Keratinocyte (primary cell): Measurements from ENCODE around the gene TANGO2. TPM values are rescaled to one million over a fixed set of nuclear protein-coding genes. Genes with fewer than 3 reads are reported as not detected.

Experiments
- DNase-seq: peaks from one replicate; pipeline ENCODE4 v3.0.0-alpha.2; 2011; ENCODE audit warnings: low read depth, missing footprints, low spot score
- FAIRE-seq: peaks from 2 replicates; lab custom pipeline; 2011; peaks lifted over from hg19 to GRCh38; lab: Jason Lieb, UNC
- H2AFZ ChIP-seq: 2 replicates; pipeline ENCODE4 v1.6.0; 2012; ENCODE audit warnings: low read length, control low read depth, inconsistent platforms; ENCODE audit not compliant: control insufficient read depth
- H3K27ac ChIP-seq: 2 replicates; pipeline ENCODE4 v1.5.1; 2011; ENCODE audit warnings: low read length; ENCODE audit not compliant: control insufficient read depth, insufficient read depth
- H3K27me3 ChIP-seq: 3 replicates; pipeline ENCODE4 v1.6.0; 2011; ENCODE audit warnings: low read length; ENCODE audit not compliant: control insufficient read depth, insufficient read depth; ENCODE audit errors: extremely low read depth
- H3K36me3 ChIP-seq, 2 experiments: 2 replicates in 1 of 2; 3 replicates in 1 of 2; pipeline ENCODE4 v1.5.1; 2011; ENCODE audit warnings: low read length in 2 of 2, mild to moderate bottlenecking in 1 of 2; ENCODE audit not compliant: control insufficient read depth in 2 of 2, insufficient read depth in 2 of 2; ENCODE audit errors: extremely low read depth in 1 of 2
- H3K4me1 ChIP-seq: 3 replicates; pipeline ENCODE4 v1.5.1; 2011; ENCODE audit warnings: low read length; ENCODE audit not compliant: control insufficient read depth, insufficient read depth; ENCODE audit errors: extremely low read depth
- H3K4me2 ChIP-seq: 3 replicates; pipeline ENCODE4 v1.6.0; 2011; ENCODE audit warnings: low read depth, low read length; ENCODE audit not compliant: control insufficient read depth, insufficient read depth; ENCODE audit errors: extremely low read depth
- H3K4me3 ChIP-seq, 3 experiments: fragments of 200-600 bp in 1 of 3; sonication (generic) in 1 of 3; 2 replicates in 2 of 3; 3 replicates in 1 of 3; pipeline ENCODE4 v1.5.1; 2011 to 2016; ENCODE audit warnings: low read length in 3 of 3, mild to moderate bottlenecking in 3 of 3, control low read depth in 2 of 3, inconsistent platforms in 1 of 3, low read depth in 1 of 3, mixed read lengths in 1 of 3, mixed run types in 1 of 3, moderate library complexity in 1 of 3; ENCODE audit not compliant: control insufficient read depth in 2 of 3, insufficient read depth in 2 of 3; ENCODE audit errors: extremely low read depth in 1 of 3
- H3K79me2 ChIP-seq: 2 replicates; pipeline ENCODE4 v1.6.0; 2012; ENCODE audit warnings: low read length; ENCODE audit not compliant: control insufficient read depth, insufficient read depth
- H3K9ac ChIP-seq: 3 replicates; pipeline ENCODE4 v1.6.0; 2011; ENCODE audit warnings: low read length; ENCODE audit not compliant: control insufficient read depth, insufficient read depth; ENCODE audit errors: extremely low read depth
- H3K9me1 ChIP-seq: 3 replicates; pipeline ENCODE4 v1.6.0; 2011; ENCODE audit warnings: low read length; ENCODE audit not compliant: control insufficient read depth, insufficient read depth; ENCODE audit errors: extremely low read depth
- H3K9me3 ChIP-seq: 2 replicates; pipeline ENCODE4 v1.5.1; 2012; ENCODE audit warnings: low read depth, low read length; ENCODE audit not compliant: control insufficient read depth
- H4K20me1 ChIP-seq: 3 replicates; pipeline ENCODE4 v1.6.0; 2011; ENCODE audit warnings: low read length; ENCODE audit not compliant: control insufficient read depth, insufficient read depth; ENCODE audit errors: extremely low read depth
- EZH2 ChIP-seq: IDR thresholded peaks from one replicate; pipeline ENCODE4 v1.6.1; 2012; ENCODE audit warnings: inconsistent platforms, mild to moderate bottlenecking, low read length, moderate library complexity
- dilution Hi-C: fragments of 300-500 bp; cut with MboI; formaldehyde crosslinking; loops from one replicate; pipeline ENCODE4 v1.7.0; 2020; ENCODE audit warnings: low sequenced_read_pairs; ENCODE audit not compliant: extremely low pct_ligation_motif_present
- polyA plus RNA-seq, 5 experiments: library from polyadenylated mRNA; depleted of rRNA in 3 of 5; stranded (reverse) in 3 of 5; stranded (forward) in 1 of 5; unstranded in 1 of 5; fragments of >200 nt; gene quantifications; 1 replicate in 1 of 5; 2 replicates in 3 of 5; 3 replicates in 1 of 5; pipeline versions ENCODE4 v1.2.1 to v1.2.3, GENCODE V29; 2011 to 2012; ENCODE audit warnings: missing spikeins in 2 of 5, low read depth in 1 of 5, low replicate concordance in 1 of 5
- TF ChIP-seq, protein P1 (sequence below), 3 experiments: IDR thresholded peaks in 1 of 3; conservative IDR thresholded peaks in 1 of 3; optimal IDR thresholded peaks in 1 of 3; 2 replicates in 2 of 3; 3 replicates in 1 of 3; pipeline versions ENCODE3 to v1.5.1; 2011; ENCODE audit warnings: low read length in 3 of 3, mild to moderate bottlenecking in 3 of 3, moderate library complexity in 2 of 3, control low read depth in 1 of 3, inconsistent platforms in 1 of 3; ENCODE audit not compliant: insufficient read depth in 2 of 3; ENCODE audit errors: extremely low read depth in 1 of 3

Gene TANGO2
- polyA plus RNA-seq, 1 donor (not counting 4 experiments of a cell fraction or from before 2014, with no cell fraction given), result 20.1 TPM

DNA sequence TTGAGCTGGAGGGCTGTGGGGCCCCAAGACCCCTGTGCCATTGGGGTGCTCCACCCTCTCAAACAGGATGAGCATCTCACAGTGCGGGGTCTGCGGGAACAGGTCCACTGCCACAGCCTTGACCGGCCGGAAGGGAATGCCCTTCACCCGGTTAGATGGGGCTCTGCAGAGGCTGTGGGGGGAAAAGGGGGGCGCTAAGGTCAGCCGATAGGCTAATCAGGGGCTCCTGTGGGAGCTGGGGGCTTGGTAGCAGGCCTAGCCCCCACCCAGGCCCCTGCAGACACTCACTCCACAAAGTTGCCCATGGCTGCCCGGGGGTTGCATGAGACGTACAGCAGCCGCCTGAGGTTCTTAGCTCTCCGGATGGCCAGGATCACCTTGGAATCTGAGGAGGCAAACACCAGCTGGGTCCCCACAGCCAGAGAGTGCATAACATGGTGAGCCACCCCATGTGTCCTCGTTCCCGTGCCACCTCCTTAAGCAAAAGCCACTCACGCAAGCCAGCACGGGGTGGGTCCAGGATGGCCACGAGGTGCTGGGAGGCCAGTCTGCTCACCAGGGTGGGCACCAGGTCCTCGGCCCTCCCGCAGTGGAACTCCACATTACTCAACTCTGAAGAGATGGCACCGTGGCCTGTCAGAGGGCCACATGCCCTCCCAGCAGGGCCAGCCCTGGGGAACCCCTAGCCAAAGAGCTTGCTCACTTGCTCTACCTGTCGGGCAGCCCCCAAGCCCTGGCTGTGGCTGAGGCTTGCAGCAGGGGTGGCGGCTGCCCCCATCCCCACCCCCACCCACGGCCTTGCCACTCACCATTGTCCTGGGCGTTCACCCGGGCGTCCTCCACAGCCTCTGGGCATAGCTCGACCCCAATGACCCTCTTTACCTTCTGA, 92.0 kb downstream of the TANGO2 start:
- Histone ChIP-seq H3K4me1 (peaks cover 8% of the 10 kb centered on the region), H3K36me3 (peaks cover 37 to 43% of the 10 kb centered on the region in 2 experiments)

DNA sequence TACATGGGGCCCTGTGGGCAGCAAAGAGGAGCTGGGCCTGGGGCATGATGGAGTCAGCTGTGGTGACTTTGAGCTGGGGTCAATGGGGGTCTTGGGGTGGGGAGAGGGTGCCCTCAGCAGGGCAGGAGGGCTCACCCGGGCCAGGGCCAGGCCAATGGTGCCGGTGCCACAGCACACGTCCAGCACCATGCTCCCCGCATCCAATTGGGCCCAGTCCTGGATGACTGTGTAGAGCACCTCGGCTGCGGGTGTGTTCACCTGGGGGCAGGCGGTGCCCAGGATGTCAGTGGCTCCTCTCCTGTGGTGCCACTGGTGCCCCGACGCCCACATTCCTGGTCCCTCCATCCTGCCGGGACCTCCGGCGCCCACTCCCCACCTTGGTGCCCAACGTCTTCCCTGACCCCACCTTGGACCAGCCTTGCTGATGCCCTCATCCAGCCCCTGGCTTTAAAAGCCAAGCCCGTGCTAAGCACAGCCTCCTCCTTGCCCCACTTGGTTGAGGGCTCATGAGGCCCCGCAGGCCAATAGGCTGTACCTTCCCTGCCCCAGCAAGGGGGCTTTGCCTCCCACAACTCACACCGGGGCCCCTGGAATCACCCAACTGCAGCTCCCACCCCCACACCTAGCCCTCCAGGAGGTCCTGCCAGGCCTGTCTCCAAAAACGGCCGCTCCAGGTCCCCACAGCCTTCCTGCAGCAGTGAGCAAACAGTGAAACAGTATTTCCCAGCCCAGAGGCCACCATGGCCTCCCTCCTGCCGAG, 92.8 kb downstream of the TANGO2 start:
- Histone ChIP-seq H4K20me1 (no peaks in the 10 kb centered on the region), H2AFZ (no peak overlapping the region), H3K27me3 (no peaks in the 10 kb centered on the region), H3K9me1 (no peaks in the 10 kb centered on the region), H3K4me2 (no peak overlapping the region), H3K79me2 (peaks cover 45% of the 10 kb centered on the region), H3K9me3 (no peaks in the 10 kb centered on the region), H3K4me3 (no peak overlapping the region), H3K9ac (no peak overlapping the region), H3K36me3 (peaks cover 32 to 36% of the 10 kb centered on the region in 2 experiments), H3K4me1 (peaks cover 12% of the 10 kb centered on the region), H3K27ac (no peak overlapping the region)
- TF ChIP-seq, protein P1, sequence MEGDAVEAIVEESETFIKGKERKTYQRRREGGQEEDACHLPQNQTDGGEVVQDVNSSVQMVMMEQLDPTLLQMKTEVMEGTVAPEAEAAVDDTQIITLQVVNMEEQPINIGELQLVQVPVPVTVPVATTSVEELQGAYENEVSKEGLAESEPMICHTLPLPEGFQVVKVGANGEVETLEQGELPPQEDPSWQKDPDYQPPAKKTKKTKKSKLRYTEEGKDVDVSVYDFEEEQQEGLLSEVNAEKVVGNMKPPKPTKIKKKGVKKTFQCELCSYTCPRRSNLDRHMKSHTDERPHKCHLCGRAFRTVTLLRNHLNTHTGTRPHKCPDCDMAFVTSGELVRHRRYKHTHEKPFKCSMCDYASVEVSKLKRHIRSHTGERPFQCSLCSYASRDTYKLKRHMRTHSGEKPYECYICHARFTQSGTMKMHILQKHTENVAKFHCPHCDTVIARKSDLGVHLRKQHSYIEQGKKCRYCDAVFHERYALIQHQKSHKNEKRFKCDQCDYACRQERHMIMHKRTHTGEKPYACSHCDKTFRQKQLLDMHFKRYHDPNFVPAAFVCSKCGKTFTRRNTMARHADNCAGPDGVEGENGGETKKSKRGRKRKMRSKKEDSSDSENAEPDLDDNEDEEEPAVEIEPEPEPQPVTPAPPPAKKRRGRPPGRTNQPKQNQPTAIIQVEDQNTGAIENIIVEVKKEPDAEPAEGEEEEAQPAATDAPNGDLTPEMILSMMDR (optimal IDR thresholded peaks at IDR 0.05 in 1 of 3, IDR thresholded peaks at IDR 0.05 in 1 of 3, conservative IDR thresholded peaks at IDR 0.05 in 1 of 3; ENCODE audit: extremely low read depth in 1 of 3, insufficient read depth in 2 of 3, low read length in 3 of 3), result no peak
- TF ChIP-seq EZH2, result no peak
- dilution Hi-C loops, result no loop called here
- FAIRE-seq (no peak), DNase-seq (no peak)

More for the DNA sequence above, 92.0 kb downstream of the TANGO2 start:
- Histone ChIP-seq H2AFZ (no peak overlapping the region), H4K20me1 (no peaks in the 10 kb centered on the region), H3K4me2 (no peak overlapping the region), H3K27ac (no peak overlapping the region), H3K27me3 (no peaks in the 10 kb centered on the region), H3K79me2 (peaks cover 36% of the 10 kb centered on the region), H3K4me3 (no peak overlapping the region), H3K9ac (no peak overlapping the region), H3K9me1 (no peaks in the 10 kb centered on the region), H3K9me3 (no peaks in the 10 kb centered on the region)
- dilution Hi-C loops, result no loop called here
- DNase-seq, result no peak
- FAIRE-seq, result no peak
- TF ChIP-seq EZH2, result no peak
- TF ChIP-seq, protein P1 (optimal IDR thresholded peaks at IDR 0.05 in 1 of 3, IDR thresholded peaks at IDR 0.05 in 1 of 3, conservative IDR thresholded peaks at IDR 0.05 in 1 of 3; ENCODE audit: extremely low read depth in 1 of 3, insufficient read depth in 2 of 3, low read length in 3 of 3), result no peak
